KG1 (cell line): ENCODE measurements around the gene PHF12.
"Not testable (repeated sequence)": the region's sequence is repeated elsewhere in the genome, so short reads cannot be mapped to it uniquely, and the experiment has no call there.

Source experiments
- DNase-seq: peaks from one replicate; lab custom pipeline; 2025; lab: John Stamatoyannopoulos, UW

PHF12 gene

GRCh38 chr17:28953444-28954118, 2.3 kb upstream of the PHF12 start:
- no peak for DNase-seq

- DNase-seq: peak; percentile 91
Observed at GRCh38 chr17:28951991-28952975, 965 bp upstream of the PHF12 start.

GRCh38 chr17:28950752-28951427, 428 bp downstream of the PHF12 start:
- no peak for DNase-seq

- DNase-seq: no peak
Observed at GRCh38 chr17:28950017-28950751, 1.1 kb downstream of the PHF12 start.

GRCh38 chr17:28949185-28950016, 1.9 kb downstream of the PHF12 start:
- peak; percentile 52 for DNase-seq

GRCh38 chr17:28948873-28949184, 2.5 kb downstream of the PHF12 start:
- no peak for DNase-seq

GRCh38 chr17:28948342-28948741, 3.0 kb downstream of the PHF12 start:
- no peak for DNase-seq

GRCh38 chr17:28947639-28948038, 3.7 kb downstream of the PHF12 start:
- no peak for DNase-seq

GRCh38 chr17:28946239-28946638, 5.1 kb downstream of the PHF12 start:
- no peak for DNase-seq

- no peak for DNase-seq
Observed at GRCh38 chr17:28944862-28945741, 6.2 kb downstream of the PHF12 start.

- DNase-seq: no peak
Observed at GRCh38 chr17:28944343-28944742, 7.0 kb downstream of the PHF12 start.

GRCh38 chr17:28942925-28943324, 8.4 kb downstream of the PHF12 start:
- DNase-seq: no peak

GRCh38 chr17:28941251-28941650, 10.1 kb downstream of the PHF12 start:
- DNase-seq: no peak

- DNase-seq: no peak
Observed at GRCh38 chr17:28940675-28941074, 10.6 kb downstream of the PHF12 start.

- no peak for DNase-seq
Observed at GRCh38 chr17:28940142-28940541, 11.2 kb downstream of the PHF12 start.

- no peak for DNase-seq
Observed at GRCh38 chr17:28938552-28938951, 12.8 kb downstream of the PHF12 start.

- DNase-seq: no peak
Observed at GRCh38 chr17:28937044-28937729, 14.1 kb downstream of the PHF12 start.

- DNase-seq: no peak
Observed at GRCh38 chr17:28935744-28936460, 15.4 kb downstream of the PHF12 start.

GRCh38 chr17:28934508-28934907, 16.8 kb downstream of the PHF12 start:
- not testable (repeated sequence) for DNase-seq
